ENCODE measurements around the gene FBRSL1. TPM values are rescaled to one million over a fixed set of nuclear protein-coding genes. Genes with fewer than 3 reads are reported as not detected.

Gene FBRSL1
- total RNA-seq, 1 experiment from 2014 or later: 124 TPM

GRCh38 chr12:132513070-132513398, 23.1 kb downstream of the FBRSL1 start:
- intact Hi-C loops (cut with micrococcal nuclease): no loop called here
- ATAC-seq (no peak), DNase-seq (ENCODE audit: low read depth, low spot score) (no peak)
- POLR2A ChIA-PET: no interaction called here
- Histone ChIP-seq H3K9ac (ENCODE audit: low read length) (no peak overlapping the region), H2AFZ (ENCODE audit: low read depth, low read length, poor library complexity, severe bottlenecking) (no peak overlapping the region), H3K9me3 (ENCODE audit: control insufficient read depth in 1 of 2, insufficient read depth in 1 of 2, low read depth in 1 of 2, low read length in 2 of 2) (peaks cover 0 to 1% of the 10 kb centered on the region in 2 experiments; a peak in 1 of 4 replicates), H3K4me3 (replicated peaks in 1 of 2; ENCODE audit: low read depth in 1 of 2, low read length in 2 of 2) (no peak overlapping the region), H4K20me1 (ENCODE audit: insufficient read depth) (no peaks in the 10 kb centered on the region), H3K9me2 (ENCODE audit: insufficient read depth) (no peaks in the 10 kb centered on the region), H3K4me2 (ENCODE audit: low read length) (no peak overlapping the region), H3K27me3 (ENCODE audit: insufficient read depth, low read length) (no peaks in the 10 kb centered on the region), H3K36me3 (ENCODE audit: control insufficient read depth in 1 of 2, insufficient read depth in 2 of 2, low read length in 2 of 2) (no peaks in the 10 kb centered on the region; a peak in 1 of 4 replicates), H3K4me1 (ENCODE audit: control insufficient read depth in 1 of 2, insufficient read depth in 2 of 2, low read length in 2 of 2) (no peaks in the 10 kb centered on the region; a peak in 1 of 4 replicates), H3K27ac (ENCODE audit: low read depth, low read length) (no peak overlapping the region), H3K79me2 (ENCODE audit: insufficient read depth, low read length) (no peaks in the 10 kb centered on the region; the same call in 1 of the 2 replicates)
- CTCF ChIA-PET: no interaction called here
- no TSS peak for BruUV-seq (replicated peaks)
- no peak for TF ChIP-seq SP1 (IDR thresholded peaks at IDR 0.05; ENCODE audit: low read depth)
- TF ChIP-seq EZH2phosphoT487 (IDR thresholded peaks at IDR 0.05; ENCODE audit: borderline replicate concordance): no peak
- no peak for TF ChIP-seq JUND (IDR thresholded peaks at IDR 0.05)
- no peak for TF ChIP-seq CEBPB (IDR thresholded peaks at IDR 0.05; ENCODE audit: low read depth)
- no peak for TF ChIP-seq SIN3A (IDR thresholded peaks at IDR 0.05; ENCODE audit: low read depth)
- RAD21 ChIA-PET (ENCODE audit: low non-redundant PET in 1 of 2, low total read pairs in 2 of 2, uncharacterized antibody in 2 of 2, unreplicated experiment in 2 of 2): no interaction called here

GRCh38 chr12:132513458-132514135, 23.6 kb downstream of the FBRSL1 start:
- intact Hi-C loops (cut with micrococcal nuclease): no loop called here
- Histone ChIP-seq H3K4me2 (ENCODE audit: low read length) (no peak overlapping the region), H3K36me3 (ENCODE audit: control insufficient read depth in 1 of 2, insufficient read depth in 2 of 2, low read length in 2 of 2) (no peaks in the 10 kb centered on the region; a peak in 1 of 4 replicates), H3K9me2 (ENCODE audit: insufficient read depth) (no peaks in the 10 kb centered on the region), H2AFZ (ENCODE audit: low read depth, low read length, poor library complexity, severe bottlenecking) (no peak overlapping the region), H3K27ac (ENCODE audit: low read depth, low read length) (no peak overlapping the region), H3K9me3 (ENCODE audit: control insufficient read depth in 1 of 2, insufficient read depth in 1 of 2, low read depth in 1 of 2, low read length in 2 of 2) (peaks cover 0 to 6% of the 10 kb centered on the region in 2 experiments; a peak in 1 of 4 replicates), H4K20me1 (ENCODE audit: insufficient read depth) (no peaks in the 10 kb centered on the region), H3K4me3 (replicated peaks in 1 of 2; ENCODE audit: low read depth in 1 of 2, low read length in 2 of 2) (no peak overlapping the region), H3K79me2 (ENCODE audit: insufficient read depth, low read length) (no peaks in the 10 kb centered on the region), H3K27me3 (ENCODE audit: insufficient read depth, low read length) (no peaks in the 10 kb centered on the region), H3K4me1 (ENCODE audit: control insufficient read depth in 1 of 2, insufficient read depth in 2 of 2, low read length in 2 of 2) (no peaks in the 10 kb centered on the region; a peak in 1 of 4 replicates), H3K9ac (ENCODE audit: low read length) (no peak overlapping the region)
- BruUV-seq (replicated peaks): no TSS peak
- RAD21 ChIA-PET (ENCODE audit: low non-redundant PET in 1 of 2, low total read pairs in 2 of 2, uncharacterized antibody in 2 of 2, unreplicated experiment in 2 of 2): no interaction called here
- POLR2A ChIA-PET: no interaction called here
- DNase-seq (ENCODE audit: low read depth, low spot score) (no peak), ATAC-seq (no peak)
- CTCF ChIA-PET: no interaction called here
- TF ChIP-seq POLR2AphosphoS5 (IDR thresholded peaks at IDR 0.05; ENCODE audit: low read depth, low read length) (no peak), JUND (IDR thresholded peaks at IDR 0.05) (no peak), MAX (IDR thresholded peaks at IDR 0.05) (no peak)
